Measurements from ENCODE around the gene HID1.

GRCh38 chr17:74962622-74963394 is 9.8 kb downstream of the HID1 start:
- no peak for TF ChIP-seq CTCF (IDR thresholded peaks at IDR 0.05 in 2 of 3, conservative IDR thresholded peaks at IDR 0.05 in 1 of 3; ENCODE audit: borderline replicate concordance in 1 of 3, insufficient read depth in 1 of 3, low read depth in 2 of 3, low read length in 2 of 3)
- no peak for TF ChIP-seq ELF1 (IDR thresholded peaks at IDR 0.05; ENCODE audit: borderline replicate concordance, low read depth)
- TF ChIP-seq POLR2AphosphoS5 (IDR thresholded peaks at IDR 0.05; ENCODE audit: low read depth, low read length): no peak
- TF ChIP-seq YY1 (IDR thresholded peaks at IDR 0.05; ENCODE audit: extremely low read depth, insufficient replicate concordance, low read depth, low read length): no peak
- TF ChIP-seq MAX (IDR thresholded peaks at IDR 0.05): no peak
